GM19468 (cell line): ENCODE results near the gene LPIN1.

Source experiments
- ATAC-seq: cut with Tn5 transposase; IDR thresholded peaks from one replicate; pipeline ENCODE4 v1.9.1; 2021; ENCODE audit warnings: mild to moderate bottlenecking, moderate library complexity, moderate number of reproducible peaks; ENCODE audit not compliant: unreplicated experiment; ENCODE audit errors: extremely low read depth

The LPIN1 gene, protein sequence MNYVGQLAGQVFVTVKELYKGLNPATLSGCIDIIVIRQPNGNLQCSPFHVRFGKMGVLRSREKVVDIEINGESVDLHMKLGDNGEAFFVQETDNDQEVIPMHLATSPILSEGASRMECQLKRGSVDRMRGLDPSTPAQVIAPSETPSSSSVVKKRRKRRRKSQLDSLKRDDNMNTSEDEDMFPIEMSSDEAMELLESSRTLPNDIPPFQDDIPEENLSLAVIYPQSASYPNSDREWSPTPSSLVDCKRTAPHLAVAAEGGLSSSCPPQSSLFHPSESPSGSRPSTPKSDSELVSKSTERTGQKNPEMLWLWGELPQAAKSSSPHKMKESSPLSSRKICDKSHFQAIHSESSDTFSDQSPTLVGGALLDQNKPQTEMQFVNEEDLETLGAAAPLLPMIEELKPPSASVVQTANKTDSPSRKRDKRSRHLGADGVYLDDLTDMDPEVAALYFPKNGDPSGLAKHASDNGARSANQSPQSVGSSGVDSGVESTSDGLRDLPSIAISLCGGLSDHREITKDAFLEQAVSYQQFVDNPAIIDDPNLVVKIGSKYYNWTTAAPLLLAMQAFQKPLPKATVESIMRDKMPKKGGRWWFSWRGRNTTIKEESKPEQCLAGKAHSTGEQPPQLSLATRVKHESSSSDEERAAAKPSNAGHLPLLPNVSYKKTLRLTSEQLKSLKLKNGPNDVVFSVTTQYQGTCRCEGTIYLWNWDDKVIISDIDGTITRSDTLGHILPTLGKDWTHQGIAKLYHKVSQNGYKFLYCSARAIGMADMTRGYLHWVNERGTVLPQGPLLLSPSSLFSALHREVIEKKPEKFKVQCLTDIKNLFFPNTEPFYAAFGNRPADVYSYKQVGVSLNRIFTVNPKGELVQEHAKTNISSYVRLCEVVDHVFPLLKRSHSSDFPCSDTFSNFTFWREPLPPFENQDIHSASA

DNA sequence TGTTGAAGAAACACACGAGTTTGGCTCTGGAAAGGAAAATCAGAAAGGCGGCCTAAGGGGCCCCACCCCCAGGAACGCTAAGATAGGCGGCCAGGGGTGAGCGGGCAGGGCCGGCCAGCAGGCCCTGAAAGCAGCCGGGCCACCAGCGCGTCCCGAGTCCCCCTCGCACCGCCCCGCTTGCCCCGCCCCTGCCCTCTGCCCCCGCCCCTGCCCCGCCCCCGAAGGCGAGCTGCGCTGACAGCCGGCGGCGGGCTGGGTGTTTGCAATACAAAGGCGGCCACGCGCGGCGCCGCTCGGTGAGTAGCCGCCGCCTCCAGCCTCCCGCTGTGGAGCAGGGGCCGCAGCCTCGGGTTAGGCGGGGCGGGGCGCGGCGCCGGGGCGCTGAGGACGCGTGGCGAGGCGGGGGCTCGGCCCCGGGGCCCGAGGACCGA, at the start of gene LPIN1:
Gene LPIN1, plus strand, starts transcription at position 257 of the 431 bp plus-strand sequence. CDS start 18,910 bp downstream, outside the sequence.
- ATAC-seq = peak; percentile 33

DNA sequence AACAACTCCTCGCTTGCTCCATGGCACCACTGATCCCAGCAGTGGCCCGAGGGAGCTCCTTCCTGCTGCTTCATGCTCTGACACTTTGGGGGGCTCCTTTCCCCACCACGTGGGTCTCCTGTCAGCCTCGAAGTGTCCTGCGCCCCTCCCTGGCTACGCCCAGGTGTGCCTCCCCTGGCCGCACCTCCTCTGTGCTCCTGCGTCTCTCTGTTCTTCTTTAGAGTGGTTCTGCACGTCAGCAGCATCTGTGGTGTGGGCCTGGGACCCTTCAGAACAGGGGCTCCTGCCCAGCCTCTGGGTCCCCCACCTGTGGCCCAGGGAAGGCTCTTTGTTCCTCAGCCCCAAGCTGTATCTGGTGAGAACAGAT, 49.7 kb upstream of the LPIN1 start:
- ATAC-seq = no peak

DNA sequence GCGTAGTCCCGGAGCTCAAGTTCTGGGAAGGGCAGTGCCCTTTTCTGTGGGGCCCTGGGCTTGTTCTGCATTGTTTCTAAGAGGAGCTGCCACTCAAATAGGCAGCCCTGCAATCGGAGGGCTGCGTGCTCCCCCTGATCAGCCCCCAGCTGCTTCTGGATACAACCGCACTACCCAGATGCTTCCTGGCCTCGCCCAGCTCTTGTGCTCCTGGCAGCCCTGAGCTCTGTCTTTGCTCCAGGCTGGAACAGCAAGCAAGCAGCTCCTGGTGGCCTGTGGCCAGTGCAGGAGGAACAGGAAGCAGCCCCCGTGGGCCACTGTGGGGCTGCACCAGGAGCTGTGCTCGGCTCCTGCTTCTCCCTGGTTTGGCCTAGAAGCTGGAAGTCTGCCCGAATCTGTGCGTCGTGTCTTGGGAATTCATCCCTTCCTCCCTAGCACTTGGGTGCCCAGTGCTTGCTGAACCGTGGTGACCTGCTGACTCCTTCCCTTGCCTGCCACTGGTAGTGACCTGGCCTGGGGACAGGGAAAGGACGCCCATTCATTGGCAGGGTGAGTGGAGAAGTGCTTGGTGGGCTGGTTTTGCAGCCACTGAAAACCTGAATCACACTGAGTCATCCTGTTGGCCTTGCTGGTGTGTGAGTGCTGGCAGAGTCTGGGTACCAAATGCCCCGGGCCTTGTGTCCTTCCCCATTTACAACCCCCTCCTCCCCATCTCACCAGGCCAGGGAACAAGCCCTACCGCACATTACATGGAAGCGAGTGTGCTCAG, 49.1 kb upstream of the LPIN1 start:
- ATAC-seq = no peak

DNA sequence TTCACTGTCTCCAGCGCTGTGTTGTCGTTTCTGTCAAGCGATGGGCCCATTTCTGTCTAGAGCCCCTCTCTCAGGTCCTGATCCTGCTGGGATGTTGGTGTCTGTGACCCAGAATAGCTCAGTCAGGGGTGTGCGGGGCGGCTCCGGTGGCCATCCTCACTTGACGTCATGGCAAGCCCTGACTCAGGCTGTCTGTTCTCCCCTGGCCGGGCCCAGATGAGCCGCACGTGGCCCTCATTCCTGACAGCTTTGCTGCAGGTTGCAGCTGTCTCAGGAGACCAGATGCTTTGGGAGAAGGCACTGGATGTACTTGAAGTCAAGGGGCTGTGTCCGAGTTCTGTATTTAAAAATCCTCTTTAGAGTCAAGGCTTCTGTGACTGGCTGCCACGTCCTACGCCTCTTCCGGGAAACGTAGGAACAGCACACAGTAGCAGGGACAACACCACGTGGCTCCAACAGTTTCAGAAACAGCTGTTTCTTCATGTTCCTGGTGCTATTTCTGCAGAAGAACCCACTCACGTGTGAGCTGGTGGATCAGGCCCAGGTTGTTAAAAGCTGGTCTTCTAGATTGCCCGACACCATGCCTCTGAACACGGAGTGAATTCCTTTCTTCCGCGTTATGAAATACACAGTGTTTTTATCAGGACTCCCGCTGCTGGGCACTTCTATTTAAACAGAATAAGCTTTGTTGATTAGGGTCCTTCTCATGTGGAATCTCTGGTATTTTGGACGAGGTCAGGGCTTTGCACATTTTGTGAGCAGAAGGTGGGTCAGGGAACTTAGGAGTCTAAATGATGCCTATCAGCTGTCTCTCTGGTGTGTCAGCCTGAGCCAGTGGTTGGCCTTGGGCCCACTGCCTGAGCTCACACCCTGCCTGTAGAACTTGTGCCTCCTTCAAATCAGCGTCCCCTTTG, 48.2 kb upstream of the LPIN1 start:
- no peak for ATAC-seq

DNA sequence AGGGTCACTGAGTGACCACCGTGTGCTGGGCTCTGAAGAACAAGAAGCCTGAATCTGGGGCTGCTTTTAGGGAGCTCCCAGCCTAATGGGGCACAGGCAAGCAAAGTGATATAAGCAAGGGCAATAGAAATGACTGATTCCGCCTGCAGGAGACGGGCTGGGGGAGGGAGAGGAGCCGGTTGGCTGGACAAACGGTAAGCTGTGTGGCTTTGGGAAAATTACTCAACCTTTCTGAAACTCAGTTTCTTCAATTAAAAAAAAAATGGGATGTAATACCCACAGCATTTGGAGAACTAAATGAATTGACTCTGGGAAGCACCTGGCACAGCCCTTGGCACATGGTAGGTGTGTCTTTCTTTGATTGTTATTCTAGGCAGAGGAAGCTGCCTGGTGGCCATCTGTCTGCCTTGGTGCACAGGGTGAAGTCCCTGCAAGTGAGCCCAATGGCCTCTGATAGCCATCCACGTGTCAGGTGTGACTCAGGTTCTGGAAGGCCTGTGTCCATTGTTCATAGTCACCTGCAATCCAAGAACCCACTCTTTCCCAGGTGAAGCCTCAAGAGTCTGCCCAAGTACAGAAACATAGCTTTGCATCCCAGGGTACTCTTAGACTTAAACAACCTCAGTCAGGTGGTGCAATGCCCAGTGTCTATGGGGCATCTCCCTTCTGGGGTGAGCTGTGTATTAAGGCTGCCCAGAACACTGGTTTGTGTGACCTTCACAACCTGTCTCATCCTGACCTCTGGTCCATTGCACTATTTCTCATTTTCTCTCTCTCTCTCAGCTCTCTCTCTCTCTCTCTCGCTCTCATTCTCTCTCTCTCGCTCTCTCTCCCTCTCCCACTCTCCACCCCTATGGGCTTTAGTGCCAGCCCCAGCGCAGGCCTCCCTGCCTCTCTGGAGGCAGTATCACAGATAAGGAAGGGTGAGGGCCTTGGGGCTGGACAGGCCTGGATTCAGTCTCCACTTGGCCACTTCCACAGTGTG, 46.5 kb upstream of the LPIN1 start:
- no peak for ATAC-seq

DNA sequence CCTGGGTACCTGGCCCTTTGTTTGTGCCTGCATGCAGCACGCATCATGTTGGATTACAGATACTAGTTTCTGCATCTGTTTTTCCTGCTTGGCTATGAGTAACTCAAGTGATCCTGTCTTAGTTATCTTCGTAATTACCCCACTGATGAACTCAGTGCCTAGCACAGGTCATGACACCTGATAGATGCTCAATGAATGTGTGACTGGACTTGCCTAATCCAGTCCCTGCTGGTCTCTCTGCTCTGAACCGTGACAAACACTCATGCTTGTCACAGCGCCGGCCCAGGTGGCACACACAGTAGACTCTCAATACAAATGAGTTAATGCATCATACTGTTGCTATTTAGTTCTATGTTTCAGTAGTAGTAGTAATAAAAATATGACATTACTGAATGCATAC, 45.2 kb upstream of the LPIN1 start:
- ATAC-seq = no peak

DNA sequence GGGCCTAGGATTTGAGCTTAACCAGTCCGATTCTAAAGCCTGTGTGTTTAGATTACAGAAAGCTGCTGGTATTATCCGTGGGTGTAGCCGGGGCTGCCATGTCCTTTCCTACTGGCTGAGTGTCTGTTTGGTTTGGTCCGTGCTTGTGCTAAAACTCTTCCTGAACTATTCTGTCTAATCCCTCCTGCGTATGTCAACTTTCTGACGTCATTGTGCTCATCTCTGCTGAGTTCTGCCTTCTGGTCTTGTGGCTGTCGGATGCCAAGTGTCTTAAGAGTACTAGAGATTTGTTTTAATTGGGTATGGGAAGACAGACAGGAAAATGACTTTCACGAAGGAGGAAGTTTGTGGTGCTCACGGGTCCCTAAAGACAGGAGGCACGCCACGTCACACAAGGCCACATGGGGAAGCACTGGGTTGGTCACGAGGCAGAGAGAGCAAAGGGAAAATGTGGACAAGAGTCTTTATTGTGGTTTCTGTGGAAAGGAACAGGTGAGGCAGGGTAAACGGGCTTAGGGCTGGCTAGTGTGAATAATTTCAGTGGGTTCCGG, 44.6 kb upstream of the LPIN1 start:
- ATAC-seq = no peak

DNA sequence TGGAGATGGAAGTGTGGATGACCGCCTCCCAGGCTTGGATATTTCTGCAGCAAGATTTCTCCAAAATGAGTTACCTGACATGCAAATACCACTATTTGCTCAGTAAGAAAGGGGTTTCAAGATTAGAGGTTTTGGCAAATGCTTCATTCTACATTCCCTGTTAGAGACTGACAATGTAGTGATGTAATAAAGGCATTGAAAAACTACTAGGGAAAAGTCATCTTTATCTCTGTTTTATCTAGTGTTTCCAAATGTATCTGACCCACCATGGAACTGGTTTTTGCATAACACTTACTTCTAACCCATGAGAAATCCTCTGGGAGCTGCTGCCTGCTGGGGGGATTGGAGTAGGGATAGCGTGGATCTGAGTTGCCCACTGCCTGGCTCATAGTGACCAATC, 43.5 kb upstream of the LPIN1 start:
- ATAC-seq = no peak

DNA sequence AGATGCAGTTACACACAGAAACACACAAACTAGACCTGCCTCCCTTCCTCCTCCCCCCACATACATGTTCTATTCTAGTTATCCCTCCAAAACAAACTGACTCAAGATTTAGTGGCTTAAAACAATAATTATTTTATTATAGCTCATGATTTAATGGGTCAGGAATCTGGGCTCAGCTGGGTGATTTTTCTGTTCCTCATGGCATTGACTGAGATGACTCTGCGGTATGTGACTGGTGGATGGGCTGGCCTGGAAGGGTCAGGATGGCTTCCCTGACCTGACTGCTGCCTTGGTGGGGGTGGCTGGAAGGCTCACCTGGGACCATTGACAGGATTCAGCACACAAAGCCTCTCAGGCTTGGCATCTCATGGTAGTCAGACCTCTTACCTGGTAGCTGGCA, 42.7 kb upstream of the LPIN1 start:
- ATAC-seq = no peak

DNA sequence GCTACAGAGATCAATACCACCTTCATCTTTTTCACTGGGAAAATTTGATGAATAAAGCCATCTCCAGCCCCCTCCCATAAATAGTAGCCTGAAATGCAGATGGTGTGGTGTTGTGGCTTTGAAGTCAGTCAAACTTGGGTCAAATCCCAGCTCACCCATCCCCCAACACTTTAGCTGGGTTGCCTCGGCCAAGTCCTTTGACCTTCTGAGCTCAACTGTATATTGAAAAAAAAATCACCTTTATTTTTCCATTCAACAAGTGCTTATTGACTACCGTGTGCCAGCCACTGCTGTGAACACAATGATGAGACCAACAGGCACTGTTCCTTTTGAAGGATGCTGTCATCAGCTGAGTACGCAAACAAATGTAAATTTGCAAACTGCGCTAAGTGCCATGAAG, 41.4 kb upstream of the LPIN1 start:
- no peak for ATAC-seq

DNA sequence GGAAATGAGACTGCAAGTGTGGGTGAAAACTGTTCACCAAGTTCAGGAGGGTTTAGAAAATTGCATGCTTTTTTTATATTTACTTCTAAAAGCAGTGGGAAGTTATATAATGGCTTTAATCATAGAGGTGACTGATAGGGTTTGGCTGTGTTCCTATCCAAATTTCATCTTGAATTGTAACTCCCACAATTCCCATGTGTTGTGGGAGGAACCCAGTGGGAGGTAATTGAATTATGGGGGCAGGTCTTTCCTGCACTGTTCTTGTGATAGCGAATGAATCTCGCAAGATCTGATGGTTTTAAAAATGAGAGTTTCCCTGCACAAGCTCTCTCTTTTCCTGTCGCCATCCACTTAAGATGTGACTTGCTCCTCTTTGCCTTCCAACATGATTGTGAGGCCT, 40.7 kb upstream of the LPIN1 start:
- ATAC-seq = no peak

DNA sequence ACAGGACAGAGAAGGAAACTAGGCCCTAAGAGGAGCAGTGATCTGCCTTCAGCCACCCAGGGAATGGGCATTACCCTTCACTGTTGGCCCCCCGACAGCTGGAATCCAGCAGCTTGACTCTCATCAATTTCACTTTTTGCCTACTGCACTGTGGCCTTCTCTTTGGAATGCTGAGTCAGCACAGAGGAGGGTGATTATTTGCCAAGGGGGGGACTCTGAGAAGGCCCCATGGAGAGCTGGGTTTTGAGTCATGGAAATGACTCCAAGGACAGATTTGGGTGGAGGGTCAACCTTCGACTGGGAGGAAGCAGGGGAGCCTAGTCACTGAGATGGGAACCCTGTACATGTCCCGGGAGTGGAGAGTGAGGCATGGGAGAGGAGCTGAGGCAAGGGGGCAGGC, 38.3 kb upstream of the LPIN1 start:
- no peak for ATAC-seq

DNA sequence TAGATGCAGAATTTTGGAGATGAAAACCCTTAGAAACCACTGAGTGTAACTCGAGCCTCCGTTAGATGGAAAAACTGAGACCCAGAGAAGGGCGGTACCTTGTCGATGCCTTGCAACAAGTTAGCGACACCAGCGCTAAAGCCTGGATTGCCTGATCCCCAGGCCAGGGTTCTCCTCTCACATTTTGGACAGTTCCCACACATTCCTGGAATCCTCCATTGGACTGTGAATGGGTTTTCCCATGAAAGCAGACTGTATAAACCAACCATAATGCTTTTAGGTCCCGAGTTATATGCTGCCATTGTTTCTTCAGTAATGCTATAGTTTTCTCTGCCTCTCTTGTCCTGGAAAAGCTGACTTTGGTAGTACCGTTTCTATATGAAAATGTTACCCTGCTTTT, 37.1 kb upstream of the LPIN1 start:
- ATAC-seq = no peak

DNA sequence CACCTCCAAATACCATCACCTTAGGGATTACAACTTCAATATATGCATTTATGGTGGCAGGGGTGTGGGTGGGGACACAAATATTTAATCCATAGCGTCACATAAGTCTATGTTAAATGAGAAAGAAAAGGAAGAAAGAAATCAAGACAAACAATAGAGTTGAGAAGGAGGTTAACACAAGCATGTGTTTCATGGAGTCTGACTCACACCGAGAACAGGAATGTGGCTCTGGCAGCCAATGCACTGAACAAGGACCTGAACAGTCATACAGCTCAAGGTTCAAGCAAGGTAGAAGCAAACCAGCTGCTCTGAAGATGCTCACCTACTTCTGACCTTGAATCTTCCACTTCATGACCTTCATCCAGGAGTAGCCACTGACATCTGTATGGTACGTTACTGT, 36.2 kb upstream of the LPIN1 start:
- ATAC-seq = no peak

DNA sequence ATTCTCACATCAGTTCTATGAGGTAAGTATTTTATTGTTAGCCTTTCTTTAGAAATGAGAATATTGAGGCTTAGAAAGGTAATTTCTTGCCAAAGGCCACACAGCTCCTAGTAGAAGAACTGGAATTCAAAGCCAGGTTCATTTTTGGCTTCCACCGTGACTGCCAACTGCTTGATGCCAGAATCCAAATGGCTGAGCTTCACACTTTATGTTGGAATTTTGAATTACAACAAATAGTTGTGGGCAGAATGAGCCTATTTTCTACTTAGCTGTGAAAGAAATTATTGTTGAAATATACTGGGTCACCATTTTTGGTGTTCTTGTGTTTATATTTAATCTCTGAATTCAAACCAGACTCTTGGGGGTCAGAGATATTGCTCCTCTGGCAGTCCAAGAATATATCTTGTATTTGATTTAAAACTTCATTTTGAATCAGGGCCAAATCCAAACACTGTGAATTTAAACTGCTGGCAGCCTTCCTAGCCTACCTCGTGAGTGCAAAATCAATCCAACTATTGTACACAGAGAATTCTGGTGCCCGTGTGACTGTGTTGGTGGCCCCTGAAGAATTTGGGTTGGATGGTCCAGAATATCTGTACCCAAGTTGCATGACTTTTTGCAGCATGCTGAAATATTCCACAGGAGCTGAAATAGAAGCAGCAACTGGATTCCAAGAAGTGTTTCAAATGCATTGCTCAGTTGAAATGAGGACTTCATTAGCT, 35.6 kb upstream of the LPIN1 start:
- no peak for ATAC-seq

DNA sequence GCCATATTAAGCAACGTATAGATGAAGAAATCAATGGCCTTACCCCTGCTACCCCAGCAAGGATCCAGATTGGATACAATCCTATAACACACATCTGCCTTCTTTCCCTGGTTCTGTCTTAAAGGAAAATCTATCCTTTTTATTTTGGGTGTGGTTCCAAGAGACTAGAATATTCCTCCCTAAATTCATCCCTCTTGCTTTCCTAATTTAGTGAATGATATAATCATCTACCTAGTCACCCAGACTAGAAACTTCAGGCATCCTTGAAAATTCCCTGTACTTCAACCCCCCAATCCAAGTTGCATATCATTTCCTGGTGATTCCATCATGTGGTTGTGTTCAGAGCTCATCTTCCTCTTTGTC, 35.1 kb upstream of the LPIN1 start:
- no peak for ATAC-seq

DNA sequence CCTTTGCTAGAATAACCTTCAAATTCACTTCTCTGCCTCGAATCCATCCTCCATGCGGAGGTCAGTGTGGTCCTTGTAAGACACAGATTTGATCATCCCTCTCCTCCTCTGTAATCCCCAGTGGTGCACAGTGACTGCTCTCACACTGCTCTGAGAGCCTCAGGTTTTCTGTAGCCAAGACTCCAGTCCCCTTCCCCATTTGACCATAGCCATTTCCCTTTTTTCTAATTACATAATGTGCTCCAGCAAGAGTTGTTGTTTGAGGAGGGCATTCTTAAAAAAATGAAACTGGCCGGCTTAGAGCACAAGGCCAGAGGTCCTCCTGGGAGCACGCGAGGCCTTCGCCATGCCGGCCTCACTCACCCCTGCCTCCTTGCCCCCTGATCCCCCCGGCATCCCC, 34.7 kb upstream of the LPIN1 start:
- ATAC-seq = no peak

DNA sequence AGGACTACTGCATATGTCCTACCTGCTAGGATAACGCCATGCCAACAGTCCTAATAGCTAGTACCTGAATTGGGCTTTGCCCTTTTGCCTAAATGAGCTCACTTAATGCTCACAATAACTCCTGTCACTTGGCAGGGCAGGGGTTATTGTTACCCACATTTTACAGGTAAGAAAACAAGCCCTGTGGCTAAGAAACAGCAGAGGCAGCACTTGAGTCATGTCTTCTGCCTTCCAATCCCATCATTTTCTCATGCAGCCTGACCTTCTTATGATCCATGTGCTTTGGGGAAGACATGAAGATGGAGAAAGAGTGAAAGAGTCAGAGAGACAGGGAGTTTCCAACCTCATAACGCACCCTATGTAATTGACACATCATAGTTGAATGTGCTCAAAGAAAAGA, 33.6 kb upstream of the LPIN1 start:
- ATAC-seq = no peak
